Fibroblast of lung (primary cell): ENCODE measurements around the gene BGLAP.

Source experiments
- EZH2 ChIP-seq: IDR thresholded peaks from 2 replicates; pipeline ENCODE4 v1.5.1; 2012; ENCODE audit warnings: low read length, control low read depth, mild to moderate bottlenecking; ENCODE audit errors: missing control alignments
- TF ChIP-seq, protein P1 (sequence below), 2 donors: IDR thresholded peaks in 1 of 2; conservative IDR thresholded peaks in 1 of 2; 1 replicate in 1 of 2; 2 replicates in 1 of 2; pipeline ENCODE4 v1.5.1; 2011 to 2012; ENCODE audit warnings: low read length in 2 of 2, control low read depth in 1 of 2, inconsistent platforms in 1 of 2, low read depth in 1 of 2, mild to moderate bottlenecking in 1 of 2

DNA sequence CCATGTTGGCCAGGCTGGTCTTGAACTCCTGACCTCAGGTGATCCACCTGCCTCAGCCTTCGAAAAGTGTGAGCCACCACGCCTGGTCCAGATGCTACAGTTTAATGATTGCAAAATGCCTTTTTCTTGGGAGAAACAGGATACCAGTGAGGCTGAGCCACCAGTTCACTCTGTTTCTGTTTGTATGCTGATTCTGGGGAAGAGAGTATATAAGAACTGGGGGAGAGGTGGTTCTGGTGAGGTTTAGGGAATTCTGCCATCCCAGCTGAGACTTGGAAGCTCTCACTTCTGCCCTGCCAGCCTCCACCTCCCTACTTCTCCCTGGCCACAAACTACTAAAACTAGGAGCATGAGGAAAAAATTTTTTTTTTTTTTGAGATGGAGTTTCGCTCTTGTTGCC, 37.3 kb upstream of the BGLAP start:
- TF ChIP-seq, protein P1, sequence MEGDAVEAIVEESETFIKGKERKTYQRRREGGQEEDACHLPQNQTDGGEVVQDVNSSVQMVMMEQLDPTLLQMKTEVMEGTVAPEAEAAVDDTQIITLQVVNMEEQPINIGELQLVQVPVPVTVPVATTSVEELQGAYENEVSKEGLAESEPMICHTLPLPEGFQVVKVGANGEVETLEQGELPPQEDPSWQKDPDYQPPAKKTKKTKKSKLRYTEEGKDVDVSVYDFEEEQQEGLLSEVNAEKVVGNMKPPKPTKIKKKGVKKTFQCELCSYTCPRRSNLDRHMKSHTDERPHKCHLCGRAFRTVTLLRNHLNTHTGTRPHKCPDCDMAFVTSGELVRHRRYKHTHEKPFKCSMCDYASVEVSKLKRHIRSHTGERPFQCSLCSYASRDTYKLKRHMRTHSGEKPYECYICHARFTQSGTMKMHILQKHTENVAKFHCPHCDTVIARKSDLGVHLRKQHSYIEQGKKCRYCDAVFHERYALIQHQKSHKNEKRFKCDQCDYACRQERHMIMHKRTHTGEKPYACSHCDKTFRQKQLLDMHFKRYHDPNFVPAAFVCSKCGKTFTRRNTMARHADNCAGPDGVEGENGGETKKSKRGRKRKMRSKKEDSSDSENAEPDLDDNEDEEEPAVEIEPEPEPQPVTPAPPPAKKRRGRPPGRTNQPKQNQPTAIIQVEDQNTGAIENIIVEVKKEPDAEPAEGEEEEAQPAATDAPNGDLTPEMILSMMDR (conservative IDR thresholded peaks at IDR 0.05 in 1 of 2, IDR thresholded peaks at IDR 0.05 in 1 of 2; ENCODE audit: low read depth in 1 of 2, low read length in 2 of 2) = no peak
- TF ChIP-seq EZH2 = no peak
